Coronary artery (tissue), 2 donors: ENCODE results near the gene CD99.
A peak's percentile ranks its signal among the peaks of the same experiment; 100 is the strongest.

Source experiments
- DNase-seq: peaks from one replicate; pipeline ENCODE4 v3.0.0-alpha.2; 2017; ENCODE audit warnings: low spot score
- H3K27ac ChIP-seq, 2 donors: fragments of 200-600 bp; sonication (generic); one replicate each; pipeline ENCODE4 v1.5.1; 2016 to 2019
- H3K4me3 ChIP-seq: fragments of 200-600 bp; sonication (generic); 2 replicates; pipeline ENCODE4 v1.5.1; 2016; ENCODE audit warnings: mild to moderate bottlenecking, moderate library complexity
- TF ChIP-seq, protein P1 (sequence below): fragments of 200-600 bp; sonication (generic); IDR thresholded peaks from one replicate; pipeline ENCODE4 v1.5.1; 2019; ENCODE audit warnings: antibody characterized with exemption

The CD99 gene

GRCh38 chrX:2690856-2691542 lies at the start of gene CD99:
CD99 (plus strand) TSS chrX:2691295; CDS start chrX:2691361, 66 bp downstream.
- Histone ChIP-seq H3K4me3 (peak within 1 kb of the TSS; percentile 90), H3K27ac (peak within 1 kb of the TSS; percentile 80 to 85)
- DNase-seq: peak; percentile 91
- TF ChIP-seq, protein P1, sequence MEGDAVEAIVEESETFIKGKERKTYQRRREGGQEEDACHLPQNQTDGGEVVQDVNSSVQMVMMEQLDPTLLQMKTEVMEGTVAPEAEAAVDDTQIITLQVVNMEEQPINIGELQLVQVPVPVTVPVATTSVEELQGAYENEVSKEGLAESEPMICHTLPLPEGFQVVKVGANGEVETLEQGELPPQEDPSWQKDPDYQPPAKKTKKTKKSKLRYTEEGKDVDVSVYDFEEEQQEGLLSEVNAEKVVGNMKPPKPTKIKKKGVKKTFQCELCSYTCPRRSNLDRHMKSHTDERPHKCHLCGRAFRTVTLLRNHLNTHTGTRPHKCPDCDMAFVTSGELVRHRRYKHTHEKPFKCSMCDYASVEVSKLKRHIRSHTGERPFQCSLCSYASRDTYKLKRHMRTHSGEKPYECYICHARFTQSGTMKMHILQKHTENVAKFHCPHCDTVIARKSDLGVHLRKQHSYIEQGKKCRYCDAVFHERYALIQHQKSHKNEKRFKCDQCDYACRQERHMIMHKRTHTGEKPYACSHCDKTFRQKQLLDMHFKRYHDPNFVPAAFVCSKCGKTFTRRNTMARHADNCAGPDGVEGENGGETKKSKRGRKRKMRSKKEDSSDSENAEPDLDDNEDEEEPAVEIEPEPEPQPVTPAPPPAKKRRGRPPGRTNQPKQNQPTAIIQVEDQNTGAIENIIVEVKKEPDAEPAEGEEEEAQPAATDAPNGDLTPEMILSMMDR: no peak

- TF ChIP-seq, protein P1: no peak
- no peak overlapping the region for H3K4me3 ChIP-seq
- no peak overlapping the region for H3K27ac ChIP-seq
- DNase-seq: no peak
These were observed 48.9 kb upstream of the CD99 start for GRCh38 chrX:2642146-2642545.

GRCh38 chrX:2642791-2643190 lies 48.3 kb upstream of the CD99 start:
- Histone ChIP-seq H3K27ac (no peak overlapping the region), H3K4me3 (no peak overlapping the region)
- DNase-seq: no peak
- TF ChIP-seq, protein P1: no peak

DNA sequence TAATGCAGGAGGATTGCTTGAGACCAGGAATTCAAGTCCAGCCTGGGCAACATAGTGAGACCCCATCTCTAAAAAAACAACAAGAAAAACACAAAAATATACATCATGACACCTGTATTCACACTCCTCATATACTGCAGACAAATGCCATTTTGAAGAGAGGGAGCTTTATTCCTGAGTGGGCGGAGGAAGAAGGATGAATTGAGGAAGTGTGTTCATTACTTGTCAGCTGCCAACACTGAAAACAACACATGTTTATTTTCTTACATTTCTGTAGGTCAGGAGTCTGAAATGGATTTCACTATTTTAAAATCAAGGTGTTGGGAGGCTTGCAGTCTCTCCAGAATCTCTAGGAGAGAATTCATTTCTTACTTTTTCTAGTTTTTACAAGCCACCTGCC lies 47.2 kb upstream of the CD99 start:
- TF ChIP-seq, protein P1: no peak
- no peak overlapping the region for H3K27ac ChIP-seq
- DNase-seq: no peak
- no peak overlapping the region for H3K4me3 ChIP-seq

- TF ChIP-seq, protein P1: no peak
- Histone ChIP-seq H3K27ac (no peak overlapping the region), H3K4me3 (no peak overlapping the region)
- DNase-seq: no peak
These were observed 45.5 kb upstream of the CD99 start for GRCh38 chrX:2645563-2645962.

DNA sequence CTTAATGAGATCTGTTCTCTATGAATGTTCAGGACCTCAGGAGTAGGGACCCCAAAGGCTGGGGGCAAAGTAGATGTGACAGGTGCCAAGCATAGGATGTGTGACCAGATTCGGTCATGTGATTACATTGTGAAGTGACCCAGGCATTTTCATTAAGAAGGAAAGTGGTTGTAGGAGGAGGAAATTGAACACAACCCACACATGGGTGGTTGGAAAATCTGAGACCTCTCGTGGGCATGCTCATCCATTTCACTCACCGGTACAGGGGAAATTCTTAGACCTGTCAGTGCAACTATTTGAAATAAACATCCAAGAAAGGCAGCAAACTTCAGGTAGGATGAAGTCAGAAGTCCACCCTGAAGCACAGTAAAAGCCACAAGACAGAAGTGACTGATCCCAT lies 43.5 kb upstream of the CD99 start:
- TF ChIP-seq, protein P1: no peak
- no peak overlapping the region for H3K4me3 ChIP-seq
- DNase-seq: no peak
- no peak overlapping the region for H3K27ac ChIP-seq

- TF ChIP-seq, protein P1: no peak
- Histone ChIP-seq H3K4me3 (no peak overlapping the region), H3K27ac (no peak overlapping the region)
- DNase-seq: no peak
These were observed 41.1 kb upstream of the CD99 start for GRCh38 chrX:2650037-2650436.
